Activated B cell treated with CpG ODN at 0.5 μM for 24 hours (primary cell): ENCODE data around the gene KRTAP4-12. TPM values are rescaled to one million over a fixed set of nuclear protein-coding genes. Genes with fewer than 3 reads are reported as not detected.
"Not testable (repeated sequence)": the region's sequence is repeated elsewhere in the genome, so short reads cannot be mapped to it uniquely, and the experiment has no call there.

Experiments
- ATAC-seq: fragments of 200-7000 bp; cut with Tn5 transposase; one replicate; pipeline ENCODE4 v1.10.0; 2021; ENCODE audit warnings: low read depth, mild to moderate bottlenecking, moderate library complexity
- CTCF ChIA-PET: fragments of 350-600 bp; sonication (Branson Sonifier 250); formaldehyde crosslinking; loops from one replicate; lab custom pipeline; 2021; ENCODE audit warnings: antibody characterized with exemption; lab: Charles Lee
- POLR2A ChIA-PET: fragments of 350-600 bp; sonication (Branson Sonifier 250); formaldehyde crosslinking; loops from one replicate; lab custom pipeline; 2021; ENCODE audit warnings: antibody characterized with exemption; lab: Charles Lee
- DNase-seq: peaks from one replicate; pipeline ENCODE4 v3.0.0; 2022
- H3K27ac Mint-ChIP-seq: one replicate; pipeline ENCODE4 v1.8.0; 2020; ENCODE audit warnings: mixed read lengths
- H3K27me3 Mint-ChIP-seq: one replicate; pipeline ENCODE4 v1.8.0; 2021; ENCODE audit warnings: mixed read lengths
- H3K36me3 Mint-ChIP-seq: one replicate; pipeline ENCODE4 v1.8.0; 2021; ENCODE audit warnings: low read depth, mixed read lengths
- H3K4me1 Mint-ChIP-seq: one replicate; pipeline ENCODE4 v1.8.0; 2021; ENCODE audit warnings: mixed read lengths
- H3K4me3 Mint-ChIP-seq: one replicate; pipeline ENCODE4 v1.8.0; 2020; ENCODE audit warnings: mild to moderate bottlenecking, mixed read lengths
- H3K9me3 Mint-ChIP-seq: one replicate; pipeline ENCODE4 v1.8.0; 2020; ENCODE audit warnings: mixed read lengths
- intact Hi-C: fragments of 100-400 bp; cut with micrococcal nuclease; formaldehyde crosslinking; loops from one replicate; pipeline ENCODE4 v1.15.1; 2024
- total RNA-seq: library from RNA; stranded (reverse); gene quantifications from 2 replicates; pipeline ENCODE4 v1.2.3, GENCODE V29; 2022
- TF ChIP-seq, protein P1 (sequence below): fragments of 200-600 bp; IDR thresholded peaks from one replicate; pipeline ENCODE4 v1.8.0; 2022; ENCODE audit warnings: antibody characterized with exemption, mild to moderate bottlenecking

The KRTAP4-12 gene
- total RNA-seq, 1 donor from 2014 or later = not detected

GRCh38 chr17:41101586-41102259, 22.3 kb downstream of the KRTAP4-12 start, which contains the start of gene KRTAP4-16:
Gene KRTAP4-16 (minus strand): TSS chr17:41102209. CDS start chr17:41102209, 0 bp downstream.
- DNase-seq (no peak), ATAC-seq (no peak)
- intact Hi-C loops = no loop called here
- no peak within 1 kb of the TSS for H3K4me3 Mint-ChIP-seq
- CTCF ChIA-PET = no interaction called here
- H3K36me3 Mint-ChIP-seq = no peaks in the 10 kb centered on the region
- H3K27me3 Mint-ChIP-seq = peaks cover 29% of the 10 kb centered on the region
- H3K4me1 Mint-ChIP-seq = peaks cover 10% of the 10 kb centered on the region
- TF ChIP-seq, protein P1, sequence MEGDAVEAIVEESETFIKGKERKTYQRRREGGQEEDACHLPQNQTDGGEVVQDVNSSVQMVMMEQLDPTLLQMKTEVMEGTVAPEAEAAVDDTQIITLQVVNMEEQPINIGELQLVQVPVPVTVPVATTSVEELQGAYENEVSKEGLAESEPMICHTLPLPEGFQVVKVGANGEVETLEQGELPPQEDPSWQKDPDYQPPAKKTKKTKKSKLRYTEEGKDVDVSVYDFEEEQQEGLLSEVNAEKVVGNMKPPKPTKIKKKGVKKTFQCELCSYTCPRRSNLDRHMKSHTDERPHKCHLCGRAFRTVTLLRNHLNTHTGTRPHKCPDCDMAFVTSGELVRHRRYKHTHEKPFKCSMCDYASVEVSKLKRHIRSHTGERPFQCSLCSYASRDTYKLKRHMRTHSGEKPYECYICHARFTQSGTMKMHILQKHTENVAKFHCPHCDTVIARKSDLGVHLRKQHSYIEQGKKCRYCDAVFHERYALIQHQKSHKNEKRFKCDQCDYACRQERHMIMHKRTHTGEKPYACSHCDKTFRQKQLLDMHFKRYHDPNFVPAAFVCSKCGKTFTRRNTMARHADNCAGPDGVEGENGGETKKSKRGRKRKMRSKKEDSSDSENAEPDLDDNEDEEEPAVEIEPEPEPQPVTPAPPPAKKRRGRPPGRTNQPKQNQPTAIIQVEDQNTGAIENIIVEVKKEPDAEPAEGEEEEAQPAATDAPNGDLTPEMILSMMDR = no peak
- H3K27ac Mint-ChIP-seq = no peak within 1 kb of the TSS
- H3K9me3 Mint-ChIP-seq = no peaks in the 10 kb centered on the region
- POLR2A ChIA-PET = no interaction called here

GRCh38 chr17:41099682-41100480, 24.1 kb downstream of the KRTAP4-12 start:
- DNase-seq, H3K4me1 Mint-ChIP-seq, CTCF ChIA-PET, H3K36me3 Mint-ChIP-seq, ATAC-seq, intact Hi-C loops, H3K27ac Mint-ChIP-seq, H3K4me3 Mint-ChIP-seq, POLR2A ChIA-PET, H3K9me3 Mint-ChIP-seq: not testable (repeated sequence)
- H3K27me3 Mint-ChIP-seq = peaks cover 25% of the 10 kb centered on the region

GRCh38 chr17:41098481-41098880, 25.5 kb downstream of the KRTAP4-12 start:
- TF ChIP-seq, protein P1 = no peak
- H3K4me3 Mint-ChIP-seq = no peak overlapping the region
- no peak for ATAC-seq
- peaks cover 10% of the 10 kb centered on the region for H3K4me1 Mint-ChIP-seq
- H3K27ac Mint-ChIP-seq = no peak overlapping the region
- H3K36me3 Mint-ChIP-seq = no peaks in the 10 kb centered on the region
- intact Hi-C loops = no loop called here
- CTCF ChIA-PET = no interaction called here
- no peaks in the 10 kb centered on the region for H3K9me3 Mint-ChIP-seq
- DNase-seq = no peak
- peaks cover 25% of the 10 kb centered on the region for H3K27me3 Mint-ChIP-seq
- POLR2A ChIA-PET = no interaction called here

GRCh38 chr17:41098042-41098441, 25.9 kb downstream of the KRTAP4-12 start, which contains the start of gene KRTAP4-8:
Gene KRTAP4-8 (minus strand): TSS chr17:41098142. CDS start chr17:41098084, 58 bp downstream.
- Mint-ChIP-seq H3K4me1 (peaks cover 10% of the 10 kb centered on the region), H3K9me3 (peaks cover 1% of the 10 kb centered on the region), H3K36me3 (no peaks in the 10 kb centered on the region), H3K4me3 (no peak within 1 kb of the TSS), H3K27ac (no peak within 1 kb of the TSS), H3K27me3 (peaks cover 25% of the 10 kb centered on the region)
- TF ChIP-seq, protein P1 = no peak
- intact Hi-C loops = no loop called here
- DNase-seq (no peak), ATAC-seq (no peak)
- ChIA-PET POLR2A (no interaction called here), CTCF (no interaction called here)

- peaks cover 2% of the 10 kb centered on the region for H3K9me3 Mint-ChIP-seq
- intact Hi-C loops = no loop called here
- ATAC-seq (no peak), DNase-seq (no peak)
- no peaks in the 10 kb centered on the region for H3K36me3 Mint-ChIP-seq
- TF ChIP-seq, protein P1 = no peak
- peaks cover 10% of the 10 kb centered on the region for H3K4me1 Mint-ChIP-seq
- H3K27me3 Mint-ChIP-seq = peaks cover 25% of the 10 kb centered on the region
- H3K27ac Mint-ChIP-seq = no peak overlapping the region
- H3K4me3 Mint-ChIP-seq = no peak overlapping the region
- POLR2A ChIA-PET = no interaction called here
- CTCF ChIA-PET = no interaction called here
These were observed 27.9 kb downstream of the KRTAP4-12 start for GRCh38 chr17:41096055-41096454.

- CTCF ChIA-PET, H3K4me3 Mint-ChIP-seq, POLR2A ChIA-PET, H3K27me3 Mint-ChIP-seq, intact Hi-C loops, H3K4me1 Mint-ChIP-seq, DNase-seq, ATAC-seq, H3K36me3 Mint-ChIP-seq, H3K27ac Mint-ChIP-seq, H3K9me3 Mint-ChIP-seq: not testable (repeated sequence)
These were observed 35.1 kb downstream of the KRTAP4-12 start for GRCh38 chr17:41088760-41089352.

DNA sequence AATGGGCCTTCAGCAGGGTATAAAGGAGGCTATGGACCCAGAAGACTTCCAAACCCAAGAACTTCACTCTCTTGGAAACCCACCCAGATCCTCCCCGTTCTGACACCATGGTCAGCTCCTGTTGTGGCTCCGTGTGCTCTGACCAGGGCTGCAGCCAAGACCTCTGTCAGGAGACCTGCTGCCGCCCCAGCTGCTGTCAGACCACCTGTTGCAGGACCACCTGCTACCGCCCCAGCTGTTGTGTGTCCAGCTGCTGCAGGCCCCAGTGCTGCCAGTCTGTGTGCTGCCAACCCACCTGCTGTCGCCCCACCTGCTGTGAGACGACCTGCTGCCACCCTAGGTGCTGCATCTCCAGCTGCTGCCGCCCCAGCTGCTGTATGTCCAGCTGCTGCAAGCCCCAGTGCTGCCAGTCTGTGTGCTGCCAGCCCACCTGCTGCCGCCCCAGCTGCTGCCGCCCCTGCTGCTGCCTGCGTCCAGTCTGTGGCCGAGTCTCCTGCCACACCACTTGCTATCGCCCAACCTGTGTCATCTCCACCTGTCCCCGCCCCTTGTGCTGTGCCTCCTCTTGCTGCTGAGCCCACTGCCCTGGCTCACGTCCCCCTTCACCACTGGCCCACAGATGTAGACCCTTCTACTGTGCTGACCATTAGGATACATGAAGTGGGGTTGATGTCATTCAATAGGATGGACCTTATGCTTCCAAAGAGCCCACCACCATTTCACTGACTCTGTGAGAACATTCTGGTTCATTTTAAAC, 39.7 kb downstream of the KRTAP4-12 start, which contains the start of gene KRTAP4-7:
TSS of gene KRTAP4-7 (plus strand) at position 51 of the 757 bp plus-strand sequence. CDS start at position 108, 57 bp downstream.
- H3K27ac Mint-ChIP-seq, H3K4me3 Mint-ChIP-seq, DNase-seq, POLR2A ChIA-PET, H3K36me3 Mint-ChIP-seq, CTCF ChIA-PET, H3K4me1 Mint-ChIP-seq, intact Hi-C loops, ATAC-seq, H3K9me3 Mint-ChIP-seq: not testable (repeated sequence)
- peaks cover 10% of the 10 kb centered on the region for H3K27me3 Mint-ChIP-seq
